H9 (cell line): ENCODE data around the gene DENND6B. TPM values are rescaled to one million over a fixed set of nuclear protein-coding genes. Genes with fewer than 3 reads are reported as not detected.

Source experiments
- DNase-seq: peaks from one replicate; pipeline ENCODE4 v3.0.0-alpha.2; 2017
- H2AFZ ChIP-seq: one replicate; pipeline ENCODE4 v1.6.1; 2013; ENCODE audit warnings: mild to moderate bottlenecking, low read length, control low read depth, moderate library complexity
- H2AK5ac ChIP-seq: 2 replicates; pipeline ENCODE4 v1.6.1; 2013; ENCODE audit warnings: low read length, control low read depth, mixed read lengths; ENCODE audit not compliant: insufficient read length
- H2BK120ac ChIP-seq: one replicate; pipeline ENCODE4 v1.6.1; 2013; ENCODE audit warnings: low read depth, mild to moderate bottlenecking, low read length, control low read depth, inconsistent platforms; ENCODE audit not compliant: poor library complexity, severe bottlenecking
- H2BK12ac ChIP-seq: 2 replicates; pipeline ENCODE4 v1.6.1; 2013; ENCODE audit warnings: low read length, control low read depth, mixed read lengths, low read depth; ENCODE audit not compliant: insufficient read length
- H2BK15ac ChIP-seq: 2 replicates; pipeline ENCODE4 v1.6.1; 2013; ENCODE audit warnings: low read depth, low read length, control low read depth
- H2BK20ac ChIP-seq: one replicate; pipeline ENCODE4 v1.6.1; 2013; ENCODE audit warnings: low read depth, mild to moderate bottlenecking, low read length, control low read depth, inconsistent platforms; ENCODE audit not compliant: poor library complexity, severe bottlenecking
- H2BK5ac ChIP-seq: 2 replicates; pipeline ENCODE4 v1.6.1; 2013; ENCODE audit warnings: low read length, control low read depth, mixed read lengths; ENCODE audit not compliant: insufficient read length
- H3K14ac ChIP-seq: 2 replicates; pipeline ENCODE4 v1.6.1; 2013; ENCODE audit warnings: low read length, control low read depth; ENCODE audit not compliant: insufficient read depth
- H3K18ac ChIP-seq: 2 replicates; pipeline ENCODE4 v1.6.1; 2013; ENCODE audit warnings: low read depth, mild to moderate bottlenecking, mixed read lengths, low read length, control low read depth; ENCODE audit not compliant: insufficient read length
- H3K23ac ChIP-seq: 2 replicates; pipeline ENCODE4 v1.6.1; 2013; ENCODE audit warnings: low read length, control low read depth, mixed read lengths, low read depth; ENCODE audit not compliant: insufficient read length
- H3K23me2 ChIP-seq: 2 replicates; pipeline ENCODE4 v1.6.1; 2013; ENCODE audit warnings: low read depth, mild to moderate bottlenecking, mixed read lengths, low read length, control low read depth; ENCODE audit not compliant: insufficient read length, poor library complexity, severe bottlenecking
- H3K27ac ChIP-seq: 2 replicates; pipeline ENCODE4 v1.5.1; 2013; ENCODE audit warnings: low read length, control low read depth, mixed read lengths, low read depth; ENCODE audit not compliant: insufficient read length
- H3K27me3 ChIP-seq: 2 replicates; pipeline ENCODE4 v1.6.1; 2013; ENCODE audit warnings: low read length, control low read depth, inconsistent platforms; ENCODE audit not compliant: insufficient read depth
- H3K4ac ChIP-seq: 2 replicates; pipeline ENCODE4 v1.6.1; 2013; ENCODE audit warnings: low read depth, mild to moderate bottlenecking, control low read depth, inconsistent platforms, low read length, moderate library complexity
- H3K4me1 ChIP-seq: 2 replicates; pipeline ENCODE4 v1.6.1; 2013; ENCODE audit warnings: low read length, control low read depth, inconsistent platforms; ENCODE audit not compliant: insufficient read depth
- H3K4me2 ChIP-seq: 2 replicates; pipeline ENCODE4 v1.6.1; 2013; ENCODE audit warnings: low read length, control low read depth, mixed read lengths; ENCODE audit not compliant: insufficient read length, insufficient read depth
- H3K56ac ChIP-seq: 2 replicates; pipeline ENCODE4 v1.6.1; 2013; ENCODE audit warnings: low read depth, mild to moderate bottlenecking, mixed read lengths, low read length, control low read depth; ENCODE audit not compliant: insufficient read length
- H3K79me1 ChIP-seq: 2 replicates; pipeline ENCODE4 v1.6.1; 2013; ENCODE audit warnings: low read depth, mild to moderate bottlenecking, moderate library complexity, low read length, control low read depth, inconsistent platforms; ENCODE audit not compliant: insufficient read depth, poor library complexity, severe bottlenecking
- H3K79me2 ChIP-seq: 2 replicates; pipeline ENCODE4 v1.6.1; 2013; ENCODE audit warnings: low read length, control low read depth, inconsistent platforms; ENCODE audit not compliant: insufficient read depth
- H3K9ac ChIP-seq: 2 replicates; pipeline ENCODE4 v1.6.1; 2013; ENCODE audit warnings: low read length, control low read depth, mixed read lengths; ENCODE audit not compliant: insufficient read length; ENCODE audit errors: extremely low read depth
- H3K9me3 ChIP-seq: one replicate; pipeline ENCODE4 v1.6.1; 2013; ENCODE audit warnings: low read depth, low read length, inconsistent platforms; ENCODE audit not compliant: control insufficient read depth
- H3T11ph ChIP-seq: one replicate; pipeline ENCODE4 v1.6.1; 2013; ENCODE audit warnings: mild to moderate bottlenecking, low read length, control low read depth, inconsistent platforms
- H4K20me1 ChIP-seq: one replicate; pipeline ENCODE4 v1.6.1; 2013; ENCODE audit not compliant: control insufficient read depth, insufficient read length, insufficient read depth
- H4K5ac ChIP-seq: 2 replicates; pipeline ENCODE4 v1.6.1; 2013; ENCODE audit warnings: low read depth, mild to moderate bottlenecking, mixed read lengths, low read length, control low read depth; ENCODE audit not compliant: insufficient read length
- H4K8ac ChIP-seq: replicated peaks from 2 replicates; pipeline ENCODE4 v1.6.1; 2013; ENCODE audit warnings: low read length, control low read depth, mixed read lengths, low read depth; ENCODE audit not compliant: insufficient read length
- H4K91ac ChIP-seq: 2 replicates; pipeline ENCODE4 v1.6.1; 2013; ENCODE audit warnings: low read depth, mild to moderate bottlenecking, moderate library complexity, mixed read lengths, low read length, control low read depth; ENCODE audit not compliant: insufficient read length
- H3K27ac Mint-ChIP-seq, 3 experiments: 2 replicates in 2 of 3; 3 replicates in 1 of 3; pipeline ENCODE4 v1.8.0; 2020 to 2021; ENCODE audit warnings: mixed read lengths in 3 of 3, mild to moderate bottlenecking in 1 of 3, moderate library complexity in 1 of 3
- H3K27me3 Mint-ChIP-seq: 2 replicates; pipeline ENCODE4 v1.8.0; 2021; ENCODE audit warnings: low read depth, mild to moderate bottlenecking, moderate library complexity, mixed read lengths
- H3K36me3 Mint-ChIP-seq, 3 experiments: 2 replicates in 2 of 3; 3 replicates in 1 of 3; pipeline ENCODE4 v1.8.0; 2020 to 2021; ENCODE audit warnings: low read depth in 3 of 3, mixed read lengths in 3 of 3; ENCODE audit not compliant: insufficient read depth in 1 of 3
- H3K4me1 Mint-ChIP-seq, 2 experiments: 2 replicates each; pipeline ENCODE4 v1.8.0; 2020; ENCODE audit warnings: mixed read lengths in 2 of 2
- H3K4me3 Mint-ChIP-seq, 2 experiments: 2 replicates in 1 of 2; 3 replicates in 1 of 2; pipeline ENCODE4 v1.8.0; 2020 to 2021; ENCODE audit warnings: mild to moderate bottlenecking in 2 of 2, mixed read lengths in 2 of 2, moderate library complexity in 1 of 2
- H3K9me3 Mint-ChIP-seq, 2 experiments: 2 replicates in 1 of 2; 3 replicates in 1 of 2; pipeline ENCODE4 v1.8.0; 2020; ENCODE audit warnings: mild to moderate bottlenecking in 2 of 2, mixed read lengths in 2 of 2, moderate library complexity in 1 of 2
- WGBS: extraction: QIAGEN DNeasy Blood & Tissue Kit; methylation state at CpG from one replicate; pipeline ENCODE4 v1.1.7; 2013; ENCODE audit warnings: missing lambda C conversion rate, low lambda C conversion rate, mixed read lengths; ENCODE audit not compliant: insufficient read length; ENCODE audit errors: extremely low coverage; 5-methylcytosine and 5-hydroxymethylcytosine counted together
- total RNA-seq: library from RNA; stranded (reverse); gene quantifications from 2 replicates; pipeline ENCODE4 v1.2.1, GENCODE V29; 2021
- TF ChIP-seq, protein P1 (sequence below): fragments of 200-600 bp; sonication (generic); conservative IDR thresholded peaks from 3 replicates; pipeline ENCODE4 v1.8.0; 2021; ENCODE audit warnings: antibody characterized with exemption, mild to moderate bottlenecking

The DENND6B gene
- total RNA-seq, 1 experiment from 2014 or later, result 1.5 TPM

DNA sequence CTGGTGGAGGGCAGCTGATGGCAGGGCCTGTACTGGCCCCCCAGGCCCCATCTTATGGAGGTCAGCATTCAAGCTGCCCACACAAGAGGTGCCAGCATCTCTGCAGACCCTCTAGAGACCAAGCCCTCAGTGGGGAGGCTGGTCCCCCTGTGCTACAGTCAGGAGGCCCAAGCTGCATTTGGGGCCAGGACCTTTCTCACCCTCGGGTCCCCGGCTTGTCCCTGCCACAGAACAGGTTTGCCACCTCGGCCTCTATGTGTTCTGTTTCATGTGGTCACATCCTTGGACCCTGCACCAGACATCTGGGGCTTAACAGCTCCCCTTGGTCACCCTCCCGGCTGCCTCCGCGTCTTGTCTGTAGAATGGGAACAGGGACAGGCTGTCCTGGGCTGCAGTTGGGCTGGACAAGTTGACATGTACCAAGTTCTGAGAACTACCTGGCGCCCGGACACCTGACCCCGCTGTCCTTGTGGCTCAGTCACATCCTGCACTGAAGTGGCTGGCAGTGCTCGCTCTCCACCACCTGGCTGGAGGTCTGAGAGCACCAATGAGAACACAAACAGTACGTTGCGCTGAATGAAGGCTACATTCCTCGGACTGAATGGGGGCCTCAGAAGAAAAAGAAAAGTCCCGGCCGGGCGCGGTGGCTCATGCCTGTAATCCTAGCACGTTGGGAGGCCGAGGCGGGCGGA, 16.6 kb downstream of the DENND6B start:
- H3K27ac Mint-ChIP-seq, result peak overlapping the region in 1 of 3 experiments; percentile 62; a peak in 1 of 7 replicates
- Histone ChIP-seq H3T11ph (no peak overlapping the region), H4K20me1 (no peaks in the 10 kb centered on the region), H4K91ac (no peak overlapping the region), H3K27ac (no peak overlapping the region), H3K4ac (no peak overlapping the region), H3K27me3 (no peaks in the 10 kb centered on the region), H3K79me2 (no peaks in the 10 kb centered on the region), H3K4me1 (no peaks in the 10 kb centered on the region; the same call in 1 of the 2 replicates), H3K9me3 (no peaks in the 10 kb centered on the region), H2BK5ac (no peak overlapping the region), H2BK12ac (no peak overlapping the region), H2AK5ac (no peak overlapping the region), H3K18ac (no peak overlapping the region), H2BK20ac (no peak overlapping the region), H2BK15ac (no peak overlapping the region), H4K8ac (no peak overlapping the region), H3K79me1 (no peaks in the 10 kb centered on the region), H3K9ac (no peak overlapping the region), H3K56ac (no peak overlapping the region), H3K4me2 (no peak overlapping the region), H4K5ac (no peak overlapping the region), H2BK120ac (no peak overlapping the region), H3K23me2 (peaks cover 5% of the 10 kb centered on the region), H3K14ac (no peak overlapping the region), H2AFZ (no peak overlapping the region), H3K23ac (no peak overlapping the region)
- H3K9me3 Mint-ChIP-seq, result no peaks in the 10 kb centered on the region
- no CpG with 5 or more reads among the region's 21 CpGs for WGBS
- TF ChIP-seq, protein P1, sequence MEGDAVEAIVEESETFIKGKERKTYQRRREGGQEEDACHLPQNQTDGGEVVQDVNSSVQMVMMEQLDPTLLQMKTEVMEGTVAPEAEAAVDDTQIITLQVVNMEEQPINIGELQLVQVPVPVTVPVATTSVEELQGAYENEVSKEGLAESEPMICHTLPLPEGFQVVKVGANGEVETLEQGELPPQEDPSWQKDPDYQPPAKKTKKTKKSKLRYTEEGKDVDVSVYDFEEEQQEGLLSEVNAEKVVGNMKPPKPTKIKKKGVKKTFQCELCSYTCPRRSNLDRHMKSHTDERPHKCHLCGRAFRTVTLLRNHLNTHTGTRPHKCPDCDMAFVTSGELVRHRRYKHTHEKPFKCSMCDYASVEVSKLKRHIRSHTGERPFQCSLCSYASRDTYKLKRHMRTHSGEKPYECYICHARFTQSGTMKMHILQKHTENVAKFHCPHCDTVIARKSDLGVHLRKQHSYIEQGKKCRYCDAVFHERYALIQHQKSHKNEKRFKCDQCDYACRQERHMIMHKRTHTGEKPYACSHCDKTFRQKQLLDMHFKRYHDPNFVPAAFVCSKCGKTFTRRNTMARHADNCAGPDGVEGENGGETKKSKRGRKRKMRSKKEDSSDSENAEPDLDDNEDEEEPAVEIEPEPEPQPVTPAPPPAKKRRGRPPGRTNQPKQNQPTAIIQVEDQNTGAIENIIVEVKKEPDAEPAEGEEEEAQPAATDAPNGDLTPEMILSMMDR, result no peak
- H3K27me3 Mint-ChIP-seq, result peaks cover 4% of the 10 kb centered on the region
- no peaks in the 10 kb centered on the region; a peak in 1 of 7 replicates for H3K36me3 Mint-ChIP-seq
- no peak for DNase-seq
- H3K4me3 Mint-ChIP-seq, result peak overlapping the region in 1 of 2 experiments; percentile 44; a peak in 1 of 5 replicates
- H3K4me1 Mint-ChIP-seq, result peaks cover 18 to 21% of the 10 kb centered on the region in 2 experiments
